ENCODE results near the gene CDC5L.

GRCh38 chr6:44388887-44389286, 1.4 kb downstream of the CDC5L start:
- TF ChIP-seq SPI1 (IDR thresholded peaks at IDR 0.05; ENCODE audit: low read depth, low read length) = no peak
- TF ChIP-seq POLR2A (IDR thresholded peaks at IDR 0.05; ENCODE audit: low read depth, low read length) = no peak
- no peak for TF ChIP-seq PAX5 (IDR thresholded peaks at IDR 0.05; ENCODE audit: insufficient read depth, low read length, severe bottlenecking)
